Chondrocyte (in vitro differentiated cells): ENCODE measurements around the gene MYO10. TPM values are rescaled to one million over a fixed set of nuclear protein-coding genes. Genes with fewer than 3 reads are reported as not detected.

Experiments
- DNase-seq: peaks from one replicate; pipeline ENCODE4 v3.0.0; 2021; ENCODE audit warnings: mixed read lengths, low spot score
- H3K27ac Mint-ChIP-seq: one replicate; pipeline ENCODE4 v1.8.0; 2021; ENCODE audit warnings: mild to moderate bottlenecking, moderate library complexity, mixed read lengths; ENCODE audit not compliant: unreplicated experiment
- H3K27me3 Mint-ChIP-seq: 2 replicates; pipeline ENCODE4 v1.8.0; 2021; ENCODE audit warnings: low read depth, mixed read lengths
- H3K36me3 Mint-ChIP-seq: 2 replicates; pipeline ENCODE4 v1.8.0; 2021; ENCODE audit warnings: low read depth, mixed read lengths
- H3K4me1 Mint-ChIP-seq: 2 replicates; pipeline ENCODE4 v1.8.0; 2021; ENCODE audit warnings: low read depth, mild to moderate bottlenecking, mixed read lengths
- H3K4me3 Mint-ChIP-seq: one replicate; pipeline ENCODE4 v1.8.0; 2021; ENCODE audit warnings: mild to moderate bottlenecking, moderate library complexity, mixed read lengths; ENCODE audit not compliant: unreplicated experiment
- H3K9me3 Mint-ChIP-seq: 2 replicates; pipeline ENCODE4 v1.8.0; 2021; ENCODE audit warnings: low read depth, mixed read lengths
- total RNA-seq: library from RNA; stranded (reverse); gene quantifications from 3 replicates; pipeline ENCODE4 v1.2.1, GENCODE V29; 2021
- TF ChIP-seq, protein P1 (sequence below): fragments of 200-600 bp; sonication (generic); IDR thresholded peaks from 2 replicates; pipeline ENCODE4 v1.5.0; 2021; ENCODE audit warnings: antibody characterized with exemption, mild to moderate bottlenecking, moderate library complexity

The MYO10 gene
- total RNA-seq, 1 donor from 2014 or later, result 51.9 TPM

DNA sequence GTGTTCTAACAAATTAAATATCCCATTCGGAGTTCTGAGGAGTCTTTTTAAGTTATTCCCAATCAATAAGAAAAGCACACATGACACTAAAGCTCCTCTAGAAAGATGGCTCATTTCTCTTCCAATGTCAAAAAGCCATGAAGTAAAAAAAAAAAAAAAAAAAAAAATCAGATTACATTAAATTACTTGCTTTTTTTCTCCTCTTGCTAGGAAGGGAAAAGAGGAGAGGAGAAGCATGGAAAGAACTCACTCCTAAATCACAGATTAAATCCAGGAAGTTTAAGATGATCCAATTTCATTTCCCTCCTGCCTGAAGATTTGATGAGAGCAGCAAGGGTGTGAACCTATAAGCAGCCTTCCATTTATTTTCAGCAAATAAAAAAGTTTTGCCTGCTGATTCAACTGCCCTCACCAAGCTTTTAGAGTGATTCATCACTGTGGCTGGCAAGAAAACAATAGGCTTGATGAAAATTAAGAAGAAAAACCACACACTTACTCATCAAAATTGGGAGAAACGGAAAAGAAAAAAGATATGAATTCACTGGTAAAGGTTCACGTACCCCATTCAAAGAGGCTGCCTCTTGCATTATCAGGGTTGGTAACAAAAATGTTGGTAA, 19.7 kb downstream of the MYO10 start:
- H3K9me3 Mint-ChIP-seq, result no peaks in the 10 kb centered on the region
- H3K4me3 Mint-ChIP-seq, result no peak overlapping the region
- peaks cover under 1% of the 10 kb centered on the region for H3K36me3 Mint-ChIP-seq
- peak overlapping the region; percentile 88 for H3K27ac Mint-ChIP-seq
- no peak for DNase-seq
- no peaks in the 10 kb centered on the region for H3K27me3 Mint-ChIP-seq
- TF ChIP-seq, protein P1, sequence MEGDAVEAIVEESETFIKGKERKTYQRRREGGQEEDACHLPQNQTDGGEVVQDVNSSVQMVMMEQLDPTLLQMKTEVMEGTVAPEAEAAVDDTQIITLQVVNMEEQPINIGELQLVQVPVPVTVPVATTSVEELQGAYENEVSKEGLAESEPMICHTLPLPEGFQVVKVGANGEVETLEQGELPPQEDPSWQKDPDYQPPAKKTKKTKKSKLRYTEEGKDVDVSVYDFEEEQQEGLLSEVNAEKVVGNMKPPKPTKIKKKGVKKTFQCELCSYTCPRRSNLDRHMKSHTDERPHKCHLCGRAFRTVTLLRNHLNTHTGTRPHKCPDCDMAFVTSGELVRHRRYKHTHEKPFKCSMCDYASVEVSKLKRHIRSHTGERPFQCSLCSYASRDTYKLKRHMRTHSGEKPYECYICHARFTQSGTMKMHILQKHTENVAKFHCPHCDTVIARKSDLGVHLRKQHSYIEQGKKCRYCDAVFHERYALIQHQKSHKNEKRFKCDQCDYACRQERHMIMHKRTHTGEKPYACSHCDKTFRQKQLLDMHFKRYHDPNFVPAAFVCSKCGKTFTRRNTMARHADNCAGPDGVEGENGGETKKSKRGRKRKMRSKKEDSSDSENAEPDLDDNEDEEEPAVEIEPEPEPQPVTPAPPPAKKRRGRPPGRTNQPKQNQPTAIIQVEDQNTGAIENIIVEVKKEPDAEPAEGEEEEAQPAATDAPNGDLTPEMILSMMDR, result no peak
- peaks cover 74% of the 10 kb centered on the region for H3K4me1 Mint-ChIP-seq

GRCh38 chr5:16914584-16914983, 21.5 kb downstream of the MYO10 start:
- H3K36me3 Mint-ChIP-seq, result no peaks in the 10 kb centered on the region
- no peak overlapping the region for H3K4me3 Mint-ChIP-seq
- no peaks in the 10 kb centered on the region for H3K9me3 Mint-ChIP-seq

DNA sequence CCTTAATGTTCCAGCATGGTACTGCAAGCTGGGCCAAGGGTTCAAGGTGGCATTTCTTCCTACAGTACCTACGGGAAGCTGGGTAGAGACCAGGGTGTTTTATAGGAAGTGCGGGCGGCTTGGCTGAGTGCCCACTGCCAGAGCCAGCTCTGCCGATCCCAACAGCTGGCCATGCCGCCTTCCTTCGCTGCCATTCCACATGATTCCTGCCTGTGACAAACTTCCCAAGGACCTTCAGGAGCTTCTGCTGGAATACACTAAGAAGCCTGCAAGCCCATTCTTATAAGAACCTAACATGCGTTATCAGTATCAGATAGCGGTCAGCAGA, 22.0 kb downstream of the MYO10 start:
- H3K9me3 Mint-ChIP-seq, result no peaks in the 10 kb centered on the region
- no peaks in the 10 kb centered on the region for H3K27me3 Mint-ChIP-seq
- peaks cover 81% of the 10 kb centered on the region for H3K4me1 Mint-ChIP-seq
- H3K4me3 Mint-ChIP-seq, result no peak overlapping the region
- no peak for DNase-seq
- TF ChIP-seq, protein P1, result no peak
- no peak overlapping the region for H3K27ac Mint-ChIP-seq
- no peaks in the 10 kb centered on the region for H3K36me3 Mint-ChIP-seq

More at GRCh38 chr5:16914584-16914983, 21.5 kb downstream of the MYO10 start:
- Mint-ChIP-seq H3K4me1 (peaks cover 79% of the 10 kb centered on the region), H3K27ac (no peak overlapping the region), H3K27me3 (no peaks in the 10 kb centered on the region)
- TF ChIP-seq, protein P1, result no peak
- no peak for DNase-seq

GRCh38 chr5:16913187-16914107, 22.6 kb downstream of the MYO10 start:
- Mint-ChIP-seq H3K27me3 (no peaks in the 10 kb centered on the region), H3K4me3 (no peak overlapping the region), H3K36me3 (no peaks in the 10 kb centered on the region), H3K27ac (peak overlapping the region; percentile 70), H3K9me3 (no peaks in the 10 kb centered on the region), H3K4me1 (peaks cover 81% of the 10 kb centered on the region)
- TF ChIP-seq, protein P1, result no peak
- no peak for DNase-seq

DNA sequence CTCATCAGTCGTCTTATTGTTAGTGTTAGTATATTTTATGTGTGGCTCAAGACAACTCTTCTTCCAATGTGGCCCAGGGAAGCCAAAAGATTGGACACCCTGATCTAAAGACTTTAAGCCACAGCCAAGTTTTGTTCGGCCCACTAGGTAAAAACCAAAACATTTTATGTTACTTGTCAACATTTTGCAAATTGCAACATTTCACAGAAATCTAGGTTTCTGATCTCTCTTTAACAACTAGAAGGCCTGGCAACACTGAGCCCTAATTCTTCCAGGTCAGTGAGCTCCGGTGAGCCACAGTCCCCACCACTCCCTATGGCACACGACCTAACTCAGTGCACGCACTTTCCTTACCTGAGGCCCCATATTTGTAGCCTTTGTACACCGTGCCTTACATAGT, 24.0 kb downstream of the MYO10 start:
- H3K27ac Mint-ChIP-seq, result peak overlapping the region; percentile 32
- TF ChIP-seq, protein P1, result no peak
- no peaks in the 10 kb centered on the region for H3K36me3 Mint-ChIP-seq
- no peaks in the 10 kb centered on the region for H3K9me3 Mint-ChIP-seq
- H3K4me3 Mint-ChIP-seq, result no peak overlapping the region
- peaks cover 68% of the 10 kb centered on the region for H3K4me1 Mint-ChIP-seq
- DNase-seq, result no peak
- H3K27me3 Mint-ChIP-seq, result no peaks in the 10 kb centered on the region
